ENCODE results near the gene AGPAT3.

The AGPAT3 gene

GRCh38 chr21:43817157-43818086 is 47.6 kb upstream of the AGPAT3 start:
- Histone ChIP-seq H3K4me2 (ENCODE audit: low read length, poor library complexity, severe bottlenecking) (no peak overlapping the region), H3K23ac (ENCODE audit: low read length in 2 of 2) (no peak overlapping the region), H3K36me3 (ENCODE audit: control insufficient read depth in 1 of 2, insufficient read depth in 2 of 2, low read depth in 1 of 2, low read length in 2 of 2) (no peaks in the 10 kb centered on the region), H2BK15ac (ENCODE audit: low read depth, poor library complexity, severe bottlenecking) (no peak overlapping the region), H2BK12ac (ENCODE audit: low read length in 2 of 2) (no peak overlapping the region), H3K9me3 (ENCODE audit: control insufficient read depth, low read length) (peaks cover 10% of the 10 kb centered on the region), H3K9ac (ENCODE audit: low read length) (no peak overlapping the region), H3K27me3 (ENCODE audit: control insufficient read depth in 1 of 2, insufficient read depth in 1 of 2, low read length in 2 of 2) (peaks cover 4 to 11% of the 10 kb centered on the region in 2 experiments), H3K4ac (ENCODE audit: low read depth in 1 of 2, low read length in 2 of 2) (no peak overlapping the region), H3K18ac (ENCODE audit: low read depth in 1 of 2, low read length in 2 of 2) (no peak overlapping the region), H3K79me1 (replicated peaks; ENCODE audit: low read length, poor library complexity, severe bottlenecking) (no peaks in the 10 kb centered on the region), H2BK5ac (ENCODE audit: low read depth, low read length, poor library complexity, severe bottlenecking) (no peak overlapping the region), H3K4me3 (ENCODE audit: insufficient read depth in 1 of 2, low read depth in 1 of 2, low read length in 2 of 2) (no peak overlapping the region), H3K27ac (ENCODE audit: low read length, poor library complexity, severe bottlenecking) (no peak overlapping the region), H4K8ac (ENCODE audit: low read length) (no peak overlapping the region), H2AK5ac (ENCODE audit: low read length, severe bottlenecking) (no peak overlapping the region), H4K91ac (ENCODE audit: low read length) (no peak overlapping the region), H2AFZ (ENCODE audit: low read depth, low read length) (no peak overlapping the region), H2BK120ac (ENCODE audit: low read depth, low read length) (no peak overlapping the region), H3K4me1 (ENCODE audit: control insufficient read depth, insufficient read depth, low read depth, low read length) (peaks cover 1% of the 10 kb centered on the region), H3K14ac (ENCODE audit: low read length in 2 of 2) (no peak overlapping the region)
- no peak for DNase-seq
- 90% methylated on average over 27 of the region's 29 CpGs for WGBS

GRCh38 chr21:43818685-43819084 is 46.3 kb upstream of the AGPAT3 start:
- no peak overlapping the region for H3K14ac ChIP-seq (ENCODE audit: low read length in 2 of 2)
- DNase-seq = no peak
- H2AK5ac ChIP-seq (ENCODE audit: low read length, severe bottlenecking) = no peak overlapping the region
- H3K4ac ChIP-seq (ENCODE audit: low read depth in 1 of 2, low read length in 2 of 2) = no peak overlapping the region
- no peak overlapping the region for H4K8ac ChIP-seq (ENCODE audit: low read length)
- peaks cover 4% of the 10 kb centered on the region in 2 experiments for H3K27me3 ChIP-seq (ENCODE audit: control insufficient read depth in 1 of 2, insufficient read depth in 1 of 2, low read length in 2 of 2)
- WGBS = 79% methylated on average over 3 of the region's 3 CpGs
- no peaks in the 10 kb centered on the region for H3K79me1 ChIP-seq (replicated peaks; ENCODE audit: low read length, poor library complexity, severe bottlenecking)
- H3K4me2 ChIP-seq (ENCODE audit: low read length, poor library complexity, severe bottlenecking) = no peak overlapping the region
- H3K18ac ChIP-seq (ENCODE audit: low read depth in 1 of 2, low read length in 2 of 2) = no peak overlapping the region
- H3K4me1 ChIP-seq (ENCODE audit: control insufficient read depth, insufficient read depth, low read depth, low read length) = peaks cover 1% of the 10 kb centered on the region
- H3K9me3 ChIP-seq (ENCODE audit: control insufficient read depth, low read length) = peaks cover 10% of the 10 kb centered on the region
- H2AFZ ChIP-seq (ENCODE audit: low read depth, low read length) = no peak overlapping the region
- no peak overlapping the region for H2BK15ac ChIP-seq (ENCODE audit: low read depth, poor library complexity, severe bottlenecking)
- H3K36me3 ChIP-seq (ENCODE audit: control insufficient read depth in 1 of 2, insufficient read depth in 2 of 2, low read depth in 1 of 2, low read length in 2 of 2) = no peaks in the 10 kb centered on the region
- H2BK12ac ChIP-seq (ENCODE audit: low read length in 2 of 2) = no peak overlapping the region
- H3K4me3 ChIP-seq (ENCODE audit: insufficient read depth in 1 of 2, low read depth in 1 of 2, low read length in 2 of 2) = no peak overlapping the region
- no peak overlapping the region for H4K91ac ChIP-seq (ENCODE audit: low read length)
- H2BK120ac ChIP-seq (ENCODE audit: low read depth, low read length) = no peak overlapping the region
- no peak overlapping the region for H2BK5ac ChIP-seq (ENCODE audit: low read depth, low read length, poor library complexity, severe bottlenecking)
- H3K9ac ChIP-seq (ENCODE audit: low read length) = no peak overlapping the region
- no peak overlapping the region for H3K27ac ChIP-seq (ENCODE audit: low read length, poor library complexity, severe bottlenecking)
- no peak overlapping the region for H3K23ac ChIP-seq (ENCODE audit: low read length in 2 of 2)

- peaks cover 0 to 2% of the 10 kb centered on the region in 2 experiments for H3K27me3 ChIP-seq (ENCODE audit: control insufficient read depth in 1 of 2, insufficient read depth in 1 of 2, low read length in 2 of 2)
- DNase-seq = no peak
- no peak overlapping the region for H3K14ac ChIP-seq (ENCODE audit: low read length in 2 of 2)
- H2BK12ac ChIP-seq (ENCODE audit: low read length in 2 of 2) = no peak overlapping the region
- no peak overlapping the region for H3K4me2 ChIP-seq (ENCODE audit: low read length, poor library complexity, severe bottlenecking)
- no peak overlapping the region for H2AK5ac ChIP-seq (ENCODE audit: low read length, severe bottlenecking)
- no peak overlapping the region for H3K4ac ChIP-seq (ENCODE audit: low read depth in 1 of 2, low read length in 2 of 2)
- H3K9me3 ChIP-seq (ENCODE audit: control insufficient read depth, low read length) = peaks cover 10% of the 10 kb centered on the region
- no peak overlapping the region for H2BK5ac ChIP-seq (ENCODE audit: low read depth, low read length, poor library complexity, severe bottlenecking)
- no peak overlapping the region for H2AFZ ChIP-seq (ENCODE audit: low read depth, low read length)
- WGBS = 94% methylated on average over 25 of the region's 25 CpGs
- no peak overlapping the region for H3K18ac ChIP-seq (ENCODE audit: low read depth in 1 of 2, low read length in 2 of 2)
- H3K36me3 ChIP-seq (ENCODE audit: control insufficient read depth in 1 of 2, insufficient read depth in 2 of 2, low read depth in 1 of 2, low read length in 2 of 2) = no peaks in the 10 kb centered on the region
- no peak overlapping the region for H4K91ac ChIP-seq (ENCODE audit: low read length)
- no peak overlapping the region for H3K23ac ChIP-seq (ENCODE audit: low read length in 2 of 2)
- no peak overlapping the region for H4K8ac ChIP-seq (ENCODE audit: low read length)
- no peak overlapping the region for H2BK120ac ChIP-seq (ENCODE audit: low read depth, low read length)
- peaks cover 1% of the 10 kb centered on the region for H3K4me1 ChIP-seq (ENCODE audit: control insufficient read depth, insufficient read depth, low read depth, low read length)
- H3K79me1 ChIP-seq (replicated peaks; ENCODE audit: low read length, poor library complexity, severe bottlenecking) = no peaks in the 10 kb centered on the region
- H3K9ac ChIP-seq (ENCODE audit: low read length) = no peak overlapping the region
- H3K27ac ChIP-seq (ENCODE audit: low read length, poor library complexity, severe bottlenecking) = no peak overlapping the region
- H2BK15ac ChIP-seq (ENCODE audit: low read depth, poor library complexity, severe bottlenecking) = no peak overlapping the region
- H3K4me3 ChIP-seq (ENCODE audit: insufficient read depth in 1 of 2, low read depth in 1 of 2, low read length in 2 of 2) = peak overlapping the region in 1 of 2 experiments; percentile 3
These were observed 45.3 kb upstream of the AGPAT3 start for GRCh38 chr21:43819511-43820405.

GRCh38 chr21:43820466-43820865 is 44.6 kb upstream of the AGPAT3 start:
- no peak overlapping the region for H4K8ac ChIP-seq (ENCODE audit: low read length)
- H3K23ac ChIP-seq (ENCODE audit: low read length in 2 of 2) = no peak overlapping the region
- no peak overlapping the region for H4K91ac ChIP-seq (ENCODE audit: low read length)
- no peak overlapping the region for H2BK5ac ChIP-seq (ENCODE audit: low read depth, low read length, poor library complexity, severe bottlenecking)
- H3K18ac ChIP-seq (ENCODE audit: low read depth in 1 of 2, low read length in 2 of 2) = no peak overlapping the region
- H2BK12ac ChIP-seq (ENCODE audit: low read length in 2 of 2) = no peak overlapping the region
- no peak overlapping the region for H2AK5ac ChIP-seq (ENCODE audit: low read length, severe bottlenecking)
- H2BK15ac ChIP-seq (ENCODE audit: low read depth, poor library complexity, severe bottlenecking) = no peak overlapping the region
- H3K4me1 ChIP-seq (ENCODE audit: control insufficient read depth, insufficient read depth, low read depth, low read length) = peaks cover 1% of the 10 kb centered on the region
- no peaks in the 10 kb centered on the region for H3K79me1 ChIP-seq (replicated peaks; ENCODE audit: low read length, poor library complexity, severe bottlenecking)
- no peak overlapping the region for H3K4me3 ChIP-seq (ENCODE audit: insufficient read depth in 1 of 2, low read depth in 1 of 2, low read length in 2 of 2)
- no peaks in the 10 kb centered on the region for H3K27me3 ChIP-seq (ENCODE audit: control insufficient read depth in 1 of 2, insufficient read depth in 1 of 2, low read length in 2 of 2)
- H3K14ac ChIP-seq (ENCODE audit: low read length in 2 of 2) = no peak overlapping the region
- peaks cover 10% of the 10 kb centered on the region for H3K9me3 ChIP-seq (ENCODE audit: control insufficient read depth, low read length)
- no peak overlapping the region for H3K4ac ChIP-seq (ENCODE audit: low read depth in 1 of 2, low read length in 2 of 2)
- 91% methylated on average over 11 of the region's 11 CpGs for WGBS
- no peak overlapping the region for H3K4me2 ChIP-seq (ENCODE audit: low read length, poor library complexity, severe bottlenecking)
- no peak for DNase-seq
- H3K9ac ChIP-seq (ENCODE audit: low read length) = no peak overlapping the region
- H2AFZ ChIP-seq (ENCODE audit: low read depth, low read length) = no peak overlapping the region
- no peak overlapping the region for H3K27ac ChIP-seq (ENCODE audit: low read length, poor library complexity, severe bottlenecking)
- no peaks in the 10 kb centered on the region for H3K36me3 ChIP-seq (ENCODE audit: control insufficient read depth in 1 of 2, insufficient read depth in 2 of 2, low read depth in 1 of 2, low read length in 2 of 2)
- no peak overlapping the region for H2BK120ac ChIP-seq (ENCODE audit: low read depth, low read length)

Data from mesenchymal stem cell (in vitro differentiated cells and primary cell).